ENCODE data around the gene TSBP1.
"Not testable (repeated sequence)": the region's sequence is repeated elsewhere in the genome, so short reads cannot be mapped to it uniquely, and the experiment has no call there.

Gene TSBP1

GRCh38 chr6:32393665-32394420 lies 22.1 kb upstream of the TSBP1 start:
- DNase-seq (ENCODE audit: insufficient read length, low spot score) (no peak), FAIRE-seq (no peak)
- no peak for TF ChIP-seq POLR2A (IDR thresholded peaks at IDR 0.05; ENCODE audit: low read depth, low read length)

GRCh38 chr6:32391505-32391904 lies 19.8 kb upstream of the TSBP1 start:
- TF ChIP-seq POLR2A (IDR thresholded peaks at IDR 0.05; ENCODE audit: low read depth, low read length) = no peak
- FAIRE-seq (no peak), DNase-seq (ENCODE audit: insufficient read length, low spot score) (no peak)

DNA sequence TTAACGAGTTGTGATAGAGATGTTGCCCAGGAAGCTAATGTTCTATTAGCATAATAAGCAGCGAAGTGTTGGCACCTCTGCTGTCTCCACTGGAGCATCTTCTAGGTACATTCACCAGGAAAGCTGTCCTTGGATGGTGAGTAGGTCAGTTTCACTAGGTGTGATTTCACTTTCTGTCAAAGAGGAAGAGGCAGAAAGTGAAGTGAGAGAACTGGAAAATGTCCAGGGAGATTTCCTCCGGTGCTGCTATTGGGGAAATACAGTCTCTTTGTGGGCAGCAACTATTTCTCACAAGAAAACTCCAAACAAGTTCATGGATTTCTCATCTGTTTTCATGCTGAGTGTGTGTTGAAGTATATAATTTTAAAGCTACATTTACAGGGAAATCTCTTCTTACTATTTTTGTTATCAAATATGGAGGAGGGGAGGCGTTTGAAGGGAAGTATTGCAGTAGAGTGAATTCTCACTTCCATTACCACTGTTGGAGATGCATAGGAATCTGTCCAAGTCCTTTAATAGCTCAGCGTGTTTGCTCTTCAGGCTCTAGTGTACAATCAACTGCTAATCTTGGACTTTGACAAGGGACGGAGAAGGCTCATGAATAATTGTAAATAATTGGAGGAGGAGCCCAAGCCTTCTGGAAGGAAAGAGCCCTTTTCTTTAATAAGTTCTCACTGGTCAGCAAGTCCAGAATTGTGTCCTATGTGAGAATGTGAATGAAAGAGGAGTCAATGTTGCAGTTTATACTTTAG lies 16.1 kb upstream of the TSBP1 start:
- no peak for TF ChIP-seq POLR2A (IDR thresholded peaks at IDR 0.05; ENCODE audit: low read depth, low read length)
- no peak for FAIRE-seq
- DNase-seq (ENCODE audit: insufficient read length, low spot score) = no peak

GRCh38 chr6:32386040-32386439 lies 14.3 kb upstream of the TSBP1 start:
- DNase-seq (ENCODE audit: insufficient read length, low spot score) = no peak
- TF ChIP-seq POLR2A (IDR thresholded peaks at IDR 0.05; ENCODE audit: low read depth, low read length) = no peak
- no peak for FAIRE-seq

DNA sequence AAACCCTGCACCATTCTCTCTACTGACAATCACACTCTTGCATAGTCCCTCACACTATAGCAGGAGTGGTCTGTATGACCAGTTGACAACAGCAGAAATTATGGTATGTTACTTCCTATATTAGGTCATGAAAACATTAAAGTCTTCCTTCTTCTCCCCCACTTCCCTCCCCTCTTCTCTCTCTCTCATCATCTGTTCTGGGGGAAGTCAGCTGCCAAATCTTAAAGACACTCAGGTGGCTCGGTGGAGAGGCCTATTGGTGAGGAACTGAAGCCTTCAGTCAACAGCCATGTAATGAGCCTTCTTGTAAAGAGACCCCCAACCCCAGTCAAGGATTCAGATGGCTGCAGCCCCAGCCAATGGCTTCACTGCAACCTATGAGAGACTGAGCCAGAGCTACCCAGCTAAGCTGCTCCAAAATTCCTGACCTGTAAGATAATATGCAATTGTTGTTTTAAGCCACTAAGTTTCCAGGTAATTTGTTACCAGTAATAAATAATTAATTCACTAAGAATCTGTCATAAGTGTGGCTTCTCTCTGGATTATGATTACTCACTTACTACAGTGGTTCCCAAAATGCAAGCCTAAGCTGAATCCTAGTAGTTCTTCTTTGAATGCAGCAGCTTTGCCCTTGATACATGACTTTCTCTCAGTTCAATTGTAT lies 11.2 kb upstream of the TSBP1 start:
- TF ChIP-seq POLR2A (IDR thresholded peaks at IDR 0.05; ENCODE audit: low read depth, low read length) = no peak
- FAIRE-seq (no peak), DNase-seq (ENCODE audit: insufficient read length, low spot score) (no peak)

DNA sequence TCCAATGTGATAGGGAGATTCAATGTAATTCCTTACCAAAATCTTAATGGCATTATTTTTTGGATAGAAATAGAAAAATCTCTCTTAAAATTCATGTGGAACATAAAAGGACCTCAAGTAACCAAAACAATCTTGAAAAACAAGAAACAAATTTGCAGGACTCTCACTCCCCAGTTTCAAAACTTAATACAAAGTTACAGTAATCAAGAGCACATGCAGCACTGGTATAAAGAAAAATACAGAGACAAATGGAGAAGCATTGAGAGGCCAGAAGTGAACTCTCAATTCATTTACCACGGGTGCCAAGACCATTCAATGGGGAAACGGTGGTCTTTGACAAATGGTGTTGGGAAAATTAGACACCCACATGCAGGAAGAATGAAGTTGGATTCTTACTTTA lies 7.8 kb upstream of the TSBP1 start:
- DNase-seq (ENCODE audit: insufficient read length, low spot score) = no peak
- TF ChIP-seq POLR2A (IDR thresholded peaks at IDR 0.05; ENCODE audit: low read depth, low read length) = no peak
- no peak for FAIRE-seq

GRCh38 chr6:32375739-32376529 lies 4.2 kb upstream of the TSBP1 start:
- FAIRE-seq = no peak
- TF ChIP-seq POLR2A (IDR thresholded peaks at IDR 0.05; ENCODE audit: low read depth, low read length) = no peak
- DNase-seq (ENCODE audit: insufficient read length, low spot score) = no peak

DNA sequence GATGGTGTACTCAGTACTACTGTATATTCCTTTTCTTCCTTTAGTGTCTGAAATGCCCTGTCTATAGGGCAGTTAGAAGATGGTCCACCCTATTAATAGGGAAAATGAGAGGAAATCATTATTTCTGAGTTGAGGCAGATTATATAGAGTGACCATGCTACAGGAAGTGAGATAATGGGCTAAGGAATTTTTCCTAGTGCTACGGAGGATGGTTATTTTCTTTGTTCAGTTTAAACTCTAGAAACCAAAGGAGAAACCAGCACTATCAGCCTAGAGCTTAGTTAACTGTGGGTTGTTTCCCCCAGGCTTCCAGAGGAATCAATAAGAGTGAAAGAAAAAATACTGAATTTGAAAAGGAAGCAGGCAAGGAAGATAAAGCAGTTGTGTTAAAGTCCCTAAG lies 474 bp downstream of the TSBP1 start:
- no peak for TF ChIP-seq POLR2A (IDR thresholded peaks at IDR 0.05; ENCODE audit: low read depth, low read length)
- no peak for DNase-seq (ENCODE audit: insufficient read length, low spot score)
- FAIRE-seq = no peak

DNA sequence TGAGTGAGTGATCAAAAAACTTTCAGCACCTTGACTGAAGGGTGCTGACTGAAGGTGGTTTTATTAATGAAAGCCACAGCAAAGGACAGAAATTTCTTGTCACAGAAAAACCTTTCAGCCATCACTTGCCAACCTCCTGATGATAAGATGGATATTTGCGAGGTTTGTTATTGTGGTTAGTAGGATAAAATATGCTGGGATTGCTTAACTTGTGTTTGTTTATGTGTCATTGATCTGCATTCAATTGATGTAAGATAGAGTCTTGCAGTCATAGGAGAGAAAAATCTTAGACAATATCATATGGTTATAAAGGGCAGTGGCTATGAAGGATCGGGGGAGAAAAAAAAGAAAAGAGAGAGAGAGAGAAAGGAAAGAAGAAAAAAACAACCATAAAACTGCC lies 1.2 kb downstream of the TSBP1 start:
- TF ChIP-seq POLR2A (IDR thresholded peaks at IDR 0.05; ENCODE audit: low read depth, low read length) = no peak
- FAIRE-seq = no peak
- no peak for DNase-seq (ENCODE audit: insufficient read length, low spot score)

- no peak for TF ChIP-seq POLR2A (IDR thresholded peaks at IDR 0.05; ENCODE audit: low read depth, low read length)
- DNase-seq (ENCODE audit: insufficient read length, low spot score) = peak; percentile 22
- peak; percentile 67 for FAIRE-seq
Measured at GRCh38 chr6:32369660-32370059, 2.0 kb downstream of the TSBP1 start.

GRCh38 chr6:32367644-32368043 lies 4.1 kb downstream of the TSBP1 start:
- no peak for FAIRE-seq

GRCh38 chr6:32359225-32359624 lies 12.5 kb downstream of the TSBP1 start:
- FAIRE-seq; DNase-seq (ENCODE audit: insufficient read length, low spot score): not testable (repeated sequence)

More at GRCh38 chr6:32367644-32368043, 4.1 kb downstream of the TSBP1 start:
- DNase-seq (ENCODE audit: insufficient read length, low spot score) = no peak
- TF ChIP-seq POLR2A (IDR thresholded peaks at IDR 0.05; ENCODE audit: low read depth, low read length) = no peak

DNA sequence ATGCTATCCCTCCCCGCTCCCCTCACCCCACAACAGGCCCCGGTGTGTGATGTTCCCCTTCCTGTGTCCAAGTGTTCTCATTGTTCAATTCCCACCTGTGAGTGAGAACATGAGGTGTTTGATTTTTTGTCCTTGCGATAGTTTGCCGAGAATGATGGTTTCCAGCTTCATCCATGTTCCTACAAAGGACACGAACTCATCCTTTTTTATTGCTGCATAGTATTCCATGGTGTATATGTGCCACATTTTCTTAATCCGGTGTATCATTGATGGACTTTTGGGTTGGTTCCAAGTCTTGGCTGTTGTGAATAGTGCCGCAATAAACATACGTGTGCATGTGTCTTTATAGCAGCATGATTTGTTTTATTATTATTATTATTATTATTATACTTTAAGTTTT lies 13.2 kb downstream of the TSBP1 start:
- not testable (repeated sequence) for FAIRE-seq

DNA sequence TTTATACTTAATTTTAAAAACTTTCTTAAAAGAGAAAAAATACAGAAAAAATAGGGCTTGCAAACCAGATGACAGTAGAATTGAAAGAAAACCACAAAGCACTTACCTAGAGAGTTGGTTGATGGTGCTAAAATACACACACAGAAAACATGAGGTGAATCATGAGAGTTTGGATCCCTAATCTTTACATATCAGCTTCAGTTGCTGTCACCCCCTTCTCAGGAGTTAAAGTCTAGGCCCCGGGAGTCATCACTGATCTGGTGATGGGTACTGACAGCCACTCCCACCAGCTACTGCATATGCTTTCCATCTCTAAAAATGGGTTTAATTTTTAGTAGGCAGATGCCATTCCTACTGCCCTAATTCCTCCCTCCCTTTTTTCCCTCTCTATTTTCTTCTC lies 16.7 kb downstream of the TSBP1 start:
- FAIRE-seq = no peak

More for the DNA sequence above, 13.2 kb downstream of the TSBP1 start:
- DNase-seq (ENCODE audit: insufficient read length, low spot score) = not testable (repeated sequence)

More for the DNA sequence above, 16.7 kb downstream of the TSBP1 start:
- no peak for DNase-seq (ENCODE audit: insufficient read length, low spot score)
- no peak for TF ChIP-seq POLR2A (IDR thresholded peaks at IDR 0.05; ENCODE audit: low read depth, low read length)
